ENCODE data around the gene WBP1. TPM values are rescaled to one million over a fixed set of nuclear protein-coding genes. Genes with fewer than 3 reads are reported as not detected.

Gene WBP1
- polyA plus RNA-seq, 2 of the 4 experiments (the other 2 are of a cell fraction), result 59.0 to 62.6 TPM

GRCh38 chr2:74414441-74414840 is 43.8 kb upstream of the WBP1 start (continued):
- TF ChIP-seq, protein P1, sequence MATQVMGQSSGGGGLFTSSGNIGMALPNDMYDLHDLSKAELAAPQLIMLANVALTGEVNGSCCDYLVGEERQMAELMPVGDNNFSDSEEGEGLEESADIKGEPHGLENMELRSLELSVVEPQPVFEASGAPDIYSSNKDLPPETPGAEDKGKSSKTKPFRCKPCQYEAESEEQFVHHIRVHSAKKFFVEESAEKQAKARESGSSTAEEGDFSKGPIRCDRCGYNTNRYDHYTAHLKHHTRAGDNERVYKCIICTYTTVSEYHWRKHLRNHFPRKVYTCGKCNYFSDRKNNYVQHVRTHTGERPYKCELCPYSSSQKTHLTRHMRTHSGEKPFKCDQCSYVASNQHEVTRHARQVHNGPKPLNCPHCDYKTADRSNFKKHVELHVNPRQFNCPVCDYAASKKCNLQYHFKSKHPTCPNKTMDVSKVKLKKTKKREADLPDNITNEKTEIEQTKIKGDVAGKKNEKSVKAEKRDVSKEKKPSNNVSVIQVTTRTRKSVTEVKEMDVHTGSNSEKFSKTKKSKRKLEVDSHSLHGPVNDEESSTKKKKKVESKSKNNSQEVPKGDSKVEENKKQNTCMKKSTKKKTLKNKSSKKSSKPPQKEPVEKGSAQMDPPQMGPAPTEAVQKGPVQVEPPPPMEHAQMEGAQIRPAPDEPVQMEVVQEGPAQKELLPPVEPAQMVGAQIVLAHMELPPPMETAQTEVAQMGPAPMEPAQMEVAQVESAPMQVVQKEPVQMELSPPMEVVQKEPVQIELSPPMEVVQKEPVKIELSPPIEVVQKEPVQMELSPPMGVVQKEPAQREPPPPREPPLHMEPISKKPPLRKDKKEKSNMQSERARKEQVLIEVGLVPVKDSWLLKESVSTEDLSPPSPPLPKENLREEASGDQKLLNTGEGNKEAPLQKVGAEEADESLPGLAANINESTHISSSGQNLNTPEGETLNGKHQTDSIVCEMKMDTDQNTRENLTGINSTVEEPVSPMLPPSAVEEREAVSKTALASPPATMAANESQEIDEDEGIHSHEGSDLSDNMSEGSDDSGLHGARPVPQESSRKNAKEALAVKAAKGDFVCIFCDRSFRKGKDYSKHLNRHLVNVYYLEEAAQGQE (IDR thresholded peaks at IDR 0.05), result no peak
- no peak for TF ChIP-seq HDAC2 (IDR thresholded peaks at IDR 0.05)

DNA sequence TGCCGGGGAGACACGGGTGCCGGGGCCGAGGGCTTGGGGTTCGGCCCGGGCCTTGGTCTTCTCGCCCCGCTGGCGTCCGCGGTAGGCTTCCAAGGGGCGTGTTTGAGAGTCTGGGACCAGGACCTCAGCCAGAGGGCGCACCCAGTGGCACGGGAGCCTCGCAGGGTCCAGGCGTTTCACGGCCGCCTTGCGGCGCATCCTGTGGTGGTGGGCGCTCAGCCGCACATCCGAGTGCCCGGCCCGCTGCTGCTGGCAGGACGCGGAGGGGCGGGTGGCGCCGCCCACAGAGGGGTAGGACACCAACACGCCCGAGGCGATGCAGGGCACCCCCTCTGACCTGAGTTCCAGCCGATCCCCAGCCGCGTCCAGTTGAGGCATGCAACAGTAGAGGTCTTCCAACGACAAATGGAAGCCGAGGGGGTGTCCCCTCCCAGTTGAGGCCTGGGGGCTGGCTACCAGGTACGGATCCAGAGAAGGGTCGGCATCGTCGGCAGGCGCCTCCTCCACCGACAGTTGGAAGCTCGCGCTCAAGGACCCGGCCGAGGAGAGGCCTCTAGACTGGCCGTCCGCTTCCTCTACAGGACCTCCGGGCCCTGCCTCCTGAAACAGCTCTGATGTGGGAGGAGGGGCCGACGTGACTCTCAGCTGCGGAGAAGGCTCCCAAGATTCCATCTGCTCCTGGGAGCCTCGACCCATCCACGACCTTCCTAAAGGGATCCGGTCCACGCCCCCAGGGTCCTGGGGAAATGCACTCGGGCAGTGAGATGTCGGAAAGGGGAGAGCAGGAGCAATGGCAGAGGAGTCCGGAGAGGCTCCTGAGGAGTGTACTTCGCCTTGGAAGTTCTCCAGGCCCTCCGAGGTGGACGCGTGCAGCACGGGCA is 43.1 kb upstream of the WBP1 start:
- CTCF ChIA-PET, result interaction anchor here (0.6 to 3.0 kb wide), 2 partner anchors 23 to 1459 kb away, joined by 3 to 16 read pairs; no protein-coding TSS in a partner anchor
- no peaks in the 10 kb centered on the region; the same call in 2 of the 3 replicates for H3K4me1 ChIP-seq
- H3K27ac ChIP-seq, result no peak overlapping the region
- H3K4me2 ChIP-seq, result no peak overlapping the region
- no peak for DNase-seq (ENCODE audit: low read depth in 1 of 2, low spot score in 1 of 2)
- no peak overlapping the region for H3K4me3 ChIP-seq
- WGBS (ENCODE audit: missing lambda C conversion rate), result 85% methylated on average over 64 of the region's 66 CpGs
- H3K9me3 ChIP-seq, result no peaks in the 10 kb centered on the region
- no peak for TF ChIP-seq MAX (IDR thresholded peaks at IDR 0.05)
- TF ChIP-seq, protein P2, sequence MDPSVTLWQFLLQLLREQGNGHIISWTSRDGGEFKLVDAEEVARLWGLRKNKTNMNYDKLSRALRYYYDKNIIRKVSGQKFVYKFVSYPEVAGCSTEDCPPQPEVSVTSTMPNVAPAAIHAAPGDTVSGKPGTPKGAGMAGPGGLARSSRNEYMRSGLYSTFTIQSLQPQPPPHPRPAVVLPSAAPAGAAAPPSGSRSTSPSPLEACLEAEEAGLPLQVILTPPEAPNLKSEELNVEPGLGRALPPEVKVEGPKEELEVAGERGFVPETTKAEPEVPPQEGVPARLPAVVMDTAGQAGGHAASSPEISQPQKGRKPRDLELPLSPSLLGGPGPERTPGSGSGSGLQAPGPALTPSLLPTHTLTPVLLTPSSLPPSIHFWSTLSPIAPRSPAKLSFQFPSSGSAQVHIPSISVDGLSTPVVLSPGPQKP (IDR thresholded peaks at IDR 0.05; ENCODE audit: low read depth, low read length), result no peak
- TF ChIP-seq HES2 (IDR thresholded peaks at IDR 0.05), result no peak
- no peak for TF ChIP-seq HDAC2 (IDR thresholded peaks at IDR 0.05)
- no peak for TF ChIP-seq SREBF2 (IDR thresholded peaks at IDR 0.05)
- no peak for TF ChIP-seq CBX8 (IDR thresholded peaks at IDR 0.05)
- no peak for TF ChIP-seq RCOR1 (IDR thresholded peaks at IDR 0.05; ENCODE audit: low read depth, low read length)
- TF ChIP-seq MYC (IDR thresholded peaks at IDR 0.05; ENCODE audit: borderline replicate concordance, low read length), result no peak
- no peak for TF ChIP-seq NFE2L2 (conservative IDR thresholded peaks at IDR 0.05; ENCODE audit: low read length)
- no peak for TF ChIP-seq EHF (CRISPR knock-in tag; IDR thresholded peaks at IDR 0.05)
- TF ChIP-seq ZNF302 (CRISPR knock-in tag; IDR thresholded peaks at IDR 0.05), result no peak
- TF ChIP-seq HEYL (CRISPR knock-in tag; IDR thresholded peaks at IDR 0.05), result no peak
- TF ChIP-seq HOXB5 (CRISPR knock-in tag; IDR thresholded peaks at IDR 0.05), result no peak
- no peak for TF ChIP-seq EP300 (IDR thresholded peaks at IDR 0.05)
- TF ChIP-seq CEBPB (IDR thresholded peaks at IDR 0.05), result no peak
- TF ChIP-seq, protein P3, sequence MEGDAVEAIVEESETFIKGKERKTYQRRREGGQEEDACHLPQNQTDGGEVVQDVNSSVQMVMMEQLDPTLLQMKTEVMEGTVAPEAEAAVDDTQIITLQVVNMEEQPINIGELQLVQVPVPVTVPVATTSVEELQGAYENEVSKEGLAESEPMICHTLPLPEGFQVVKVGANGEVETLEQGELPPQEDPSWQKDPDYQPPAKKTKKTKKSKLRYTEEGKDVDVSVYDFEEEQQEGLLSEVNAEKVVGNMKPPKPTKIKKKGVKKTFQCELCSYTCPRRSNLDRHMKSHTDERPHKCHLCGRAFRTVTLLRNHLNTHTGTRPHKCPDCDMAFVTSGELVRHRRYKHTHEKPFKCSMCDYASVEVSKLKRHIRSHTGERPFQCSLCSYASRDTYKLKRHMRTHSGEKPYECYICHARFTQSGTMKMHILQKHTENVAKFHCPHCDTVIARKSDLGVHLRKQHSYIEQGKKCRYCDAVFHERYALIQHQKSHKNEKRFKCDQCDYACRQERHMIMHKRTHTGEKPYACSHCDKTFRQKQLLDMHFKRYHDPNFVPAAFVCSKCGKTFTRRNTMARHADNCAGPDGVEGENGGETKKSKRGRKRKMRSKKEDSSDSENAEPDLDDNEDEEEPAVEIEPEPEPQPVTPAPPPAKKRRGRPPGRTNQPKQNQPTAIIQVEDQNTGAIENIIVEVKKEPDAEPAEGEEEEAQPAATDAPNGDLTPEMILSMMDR (IDR thresholded peaks at IDR 0.05), result no peak
- TF ChIP-seq ZFP36 (IDR thresholded peaks at IDR 0.05; ENCODE audit: borderline replicate concordance, partially characterized antibody), result no peak
- no peak for TF ChIP-seq KDM1A (IDR thresholded peaks at IDR 0.05; ENCODE audit: low read depth)
- TF ChIP-seq JUN (IDR thresholded peaks at IDR 0.05), result no peak
- no peak for ATAC-seq
- POLR2A ChIA-PET, result no interaction called here
- no peak for FAIRE-seq
